Activated T-cell treated with anti-CD3 and anti-CD28 coated beads for 1 hour (primary cell): ENCODE measurements around the gene NPFF.
"Not testable (repeated sequence)": the region's sequence is repeated elsewhere in the genome, so short reads cannot be mapped to it uniquely, and the experiment has no call there.

ENCODE experiments used
- DNase-seq: peaks from one replicate; pipeline ENCODE4 v3.0.0-alpha.2; 2020; ENCODE audit warnings: low read depth

NPFF gene, protein sequence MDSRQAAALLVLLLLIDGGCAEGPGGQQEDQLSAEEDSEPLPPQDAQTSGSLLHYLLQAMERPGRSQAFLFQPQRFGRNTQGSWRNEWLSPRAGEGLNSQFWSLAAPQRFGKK

DNA sequence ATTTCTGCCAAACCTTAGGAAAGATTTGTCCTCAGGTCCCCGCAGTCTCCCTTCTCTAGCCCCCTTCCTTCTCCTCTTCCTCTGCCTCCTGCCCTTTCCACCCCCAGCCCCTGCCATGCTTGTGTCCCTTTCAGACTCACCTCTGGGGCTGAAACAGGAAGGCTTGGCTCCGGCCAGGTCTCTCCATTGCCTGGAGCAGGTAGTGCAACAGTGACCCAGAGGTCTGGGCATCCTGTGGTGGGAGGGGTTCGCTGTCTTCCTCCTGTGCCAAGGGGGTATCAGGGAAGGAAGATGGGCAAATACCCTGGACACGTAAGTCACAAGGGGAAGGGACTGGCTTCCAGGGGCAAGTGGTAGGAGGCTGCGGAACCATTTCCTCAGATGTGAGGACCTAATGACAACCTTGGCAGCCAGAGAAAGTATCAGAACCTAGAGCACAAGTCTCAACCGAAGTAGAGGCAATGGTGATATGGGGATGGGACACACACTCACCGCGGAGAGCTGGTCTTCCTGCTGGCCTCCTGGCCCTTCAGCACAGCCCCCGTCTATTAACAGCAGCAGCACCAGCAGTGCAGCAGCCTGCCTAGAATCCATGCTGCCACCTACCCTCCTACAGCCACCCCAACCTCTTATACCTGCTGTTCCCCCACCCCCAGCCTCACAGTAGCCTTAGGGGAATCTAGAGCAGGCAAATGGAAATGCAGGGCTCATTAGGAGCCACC is at the start of gene NPFF:
Gene NPFF, minus strand, starts transcription at position 604 of the 722 bp plus-strand sequence. Its CDS starts 10 bp downstream, at position 594.
- no peak for DNase-seq

DNA sequence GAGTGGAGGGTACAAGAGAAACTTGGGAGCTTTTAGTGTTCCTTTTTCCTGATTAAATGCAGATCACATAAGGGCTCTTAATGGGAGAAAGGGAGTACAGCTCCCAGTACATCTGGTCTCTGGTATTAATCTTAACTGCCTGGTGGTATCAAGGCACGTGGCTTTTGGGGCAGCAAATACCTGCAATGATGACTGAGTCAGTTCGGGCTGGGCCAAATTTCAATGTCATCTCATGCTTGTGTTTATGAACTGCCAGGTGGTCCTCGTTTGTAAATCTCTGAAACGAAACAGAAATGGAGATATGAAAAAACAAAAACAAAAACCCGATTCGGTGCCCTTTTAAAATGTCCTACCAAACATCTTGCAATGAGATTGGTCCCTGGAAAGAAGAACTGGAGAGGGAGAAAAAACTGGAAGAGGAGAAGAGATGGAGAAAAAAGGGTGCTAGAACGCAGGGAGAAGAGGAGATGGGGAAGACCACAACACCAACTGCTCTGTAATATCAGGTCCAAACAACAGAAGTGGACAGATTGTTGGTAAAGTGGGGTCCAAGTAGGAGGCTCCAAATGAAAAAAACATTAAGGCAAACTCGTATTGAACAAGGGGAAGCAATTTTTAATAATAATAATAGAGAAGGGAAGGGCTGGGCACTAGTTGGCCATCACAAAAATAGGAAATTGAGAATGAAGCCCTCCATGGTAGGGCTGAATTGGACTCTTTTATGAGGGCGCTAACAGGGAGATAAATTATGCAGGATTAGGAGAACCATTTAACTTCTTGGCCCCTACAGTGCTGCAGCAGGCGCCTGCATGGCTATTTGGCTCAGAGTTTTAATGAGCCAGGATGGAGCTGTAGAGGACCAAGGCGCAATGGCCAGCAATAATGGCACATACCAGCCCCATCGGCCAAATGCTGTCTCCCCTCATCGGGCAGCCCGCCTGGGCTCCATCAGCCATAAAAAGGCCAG is 45.4 kb upstream of the NPFF start:
- no peak for DNase-seq

DNA sequence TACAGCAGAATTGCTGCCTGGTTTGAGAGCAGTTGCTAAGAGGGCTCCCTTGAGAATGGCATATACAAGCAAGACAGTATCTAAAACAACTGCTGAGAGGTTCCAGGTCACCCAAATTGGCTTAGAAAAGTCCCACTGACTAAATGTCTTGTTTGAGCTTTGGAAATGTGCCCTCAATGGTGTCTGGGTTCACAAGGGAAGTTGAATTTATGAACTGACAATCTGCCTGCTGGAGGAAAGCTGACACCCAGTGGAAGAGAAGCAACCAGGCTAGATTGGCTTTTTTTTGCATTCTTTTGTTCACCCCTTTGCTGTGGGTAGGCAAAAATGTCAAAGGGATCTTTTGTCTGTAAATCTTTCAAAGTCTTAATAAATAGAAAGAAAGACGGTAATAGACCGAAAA is 44.6 kb upstream of the NPFF start:
- no peak for DNase-seq

DNA sequence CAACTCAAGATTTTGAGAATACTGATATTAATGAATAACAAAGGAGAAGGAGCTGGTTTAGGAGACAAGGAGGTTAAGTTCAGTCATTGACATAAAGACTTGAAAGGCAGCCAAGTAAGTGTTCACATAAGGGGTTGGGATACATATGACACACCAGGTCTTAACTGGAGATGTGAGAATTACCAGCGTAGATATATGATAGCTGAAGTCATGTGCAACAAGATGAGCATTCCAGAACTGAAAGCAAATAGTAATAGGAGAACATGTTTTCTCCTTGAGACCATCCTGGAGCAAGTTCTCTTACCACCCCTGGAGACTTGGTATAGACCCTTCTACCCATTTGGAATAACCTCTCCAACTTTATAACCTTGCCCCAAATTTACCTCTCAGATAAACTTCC is 43.3 kb upstream of the NPFF start:
- DNase-seq: no peak

DNA sequence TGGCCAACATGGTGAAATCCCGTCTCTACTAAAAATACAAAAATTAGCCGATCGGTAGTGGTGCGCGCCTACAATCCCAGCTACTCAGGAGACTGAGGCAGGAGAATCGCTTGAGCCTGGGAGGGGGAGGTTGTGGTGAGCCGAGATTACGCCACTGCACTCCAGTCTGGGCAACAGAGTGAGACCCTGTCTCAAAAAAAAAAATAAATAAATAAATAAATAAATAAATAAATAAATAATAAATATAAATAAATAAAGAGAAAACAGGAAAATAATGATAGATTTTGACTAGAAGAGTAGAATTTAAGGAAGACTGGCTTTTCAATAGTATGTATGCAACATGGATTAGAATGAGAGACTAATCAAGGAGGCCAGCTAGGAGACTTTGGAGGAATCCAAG is 42.8 kb upstream of the NPFF start:
- not testable (repeated sequence) for DNase-seq

DNA sequence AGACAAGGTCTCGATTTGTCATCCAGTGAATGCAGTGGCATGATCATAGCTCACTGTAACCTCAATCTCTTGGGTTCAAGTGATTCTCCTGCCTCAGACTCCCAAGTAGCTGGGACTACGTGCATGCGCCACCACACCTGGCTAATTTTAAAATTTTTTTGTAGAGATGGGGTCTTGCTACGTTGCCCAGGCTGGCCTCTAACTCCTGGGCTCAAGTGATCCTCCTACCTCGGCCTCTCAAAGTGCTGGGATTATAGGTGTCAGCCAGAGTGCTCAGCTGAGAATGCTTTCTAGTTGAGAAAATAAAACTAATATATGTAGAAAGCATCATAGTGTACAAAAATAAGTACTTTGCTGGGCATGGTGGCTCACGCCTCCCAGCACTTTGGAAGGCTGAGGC is 41.1 kb upstream of the NPFF start:
- not testable (repeated sequence) for DNase-seq

DNA sequence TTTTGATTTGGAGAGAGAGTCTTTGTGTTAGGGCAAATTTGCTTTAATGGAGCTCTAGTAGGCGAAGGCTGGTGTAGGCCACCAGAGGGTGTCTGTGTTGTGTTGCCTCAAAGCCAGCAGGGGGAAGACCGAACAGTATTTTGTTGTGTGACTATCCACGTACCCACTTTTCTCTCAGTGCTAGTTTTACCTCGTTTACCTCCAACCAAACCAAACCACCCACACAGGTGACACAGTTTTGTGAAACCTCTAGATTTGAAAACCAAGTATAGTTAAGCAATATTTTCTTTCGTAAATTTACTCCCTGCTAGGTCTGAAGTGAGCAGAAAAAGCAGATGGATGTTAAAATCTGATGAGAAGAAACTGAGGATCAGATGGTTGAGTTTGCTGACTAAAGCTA is 36.3 kb upstream of the NPFF start:
- DNase-seq: peak; percentile 12

DNA sequence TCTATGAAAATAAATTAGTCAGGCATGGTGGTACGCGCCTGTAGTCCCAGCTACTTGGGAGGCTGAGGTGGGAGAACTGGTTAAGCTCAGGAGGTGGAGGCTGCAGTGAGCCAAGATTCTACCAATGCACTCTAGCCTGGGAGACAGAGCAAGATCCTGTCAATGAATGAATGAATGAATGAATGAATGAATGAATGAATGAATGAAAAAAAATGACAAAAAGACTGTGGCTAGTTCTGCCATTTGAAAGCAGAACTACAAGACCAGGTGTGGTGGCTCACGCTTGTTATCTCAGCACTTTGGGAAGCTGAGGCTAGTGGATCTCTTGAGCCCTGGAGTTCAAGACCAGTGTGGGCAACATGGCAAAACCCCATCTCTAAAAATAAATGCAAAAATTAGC is 32.2 kb upstream of the NPFF start:
- no peak for DNase-seq

DNA sequence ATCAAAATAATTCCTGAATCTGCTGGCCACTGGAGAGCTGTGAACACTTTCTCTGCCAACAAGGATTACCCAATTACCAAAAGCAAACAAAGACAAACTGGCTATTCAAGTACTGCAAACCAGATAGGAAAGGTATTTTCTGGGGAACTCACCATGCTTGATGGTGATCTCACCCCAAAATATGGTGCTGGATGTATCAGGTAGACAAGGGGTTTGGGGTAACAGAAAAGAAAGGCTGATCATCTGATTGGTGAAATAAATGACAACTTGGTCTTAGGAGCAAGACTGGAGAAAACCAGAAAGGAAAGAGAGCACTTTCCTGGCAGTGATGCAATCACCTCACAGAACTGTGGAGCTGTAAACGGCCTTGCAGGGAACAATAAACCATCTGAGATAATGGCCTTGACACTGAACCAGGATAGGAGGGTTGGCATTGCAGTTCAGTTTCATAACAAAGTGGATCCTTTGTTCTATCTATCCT is 31.0 kb upstream of the NPFF start:
- no peak for DNase-seq

DNA sequence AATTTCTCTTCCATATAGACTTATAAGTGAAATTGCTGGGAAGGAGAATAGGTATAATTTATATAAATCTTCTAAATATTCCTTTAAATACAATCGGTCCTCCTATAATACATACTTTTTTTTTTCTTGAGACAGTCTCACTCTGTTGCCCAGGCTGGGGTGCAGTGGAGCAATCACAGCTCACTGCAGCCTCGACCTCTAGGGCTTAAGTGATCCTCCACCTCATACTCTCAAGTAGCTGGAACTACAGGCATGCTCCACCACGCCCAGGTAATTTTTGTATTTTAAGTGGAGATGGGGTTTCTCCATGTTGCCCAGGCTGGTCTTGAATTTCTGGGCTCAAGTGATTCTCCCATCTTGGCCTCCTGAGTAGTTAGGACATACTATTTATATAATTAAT is 29.7 kb upstream of the NPFF start:
- DNase-seq: no peak

DNA sequence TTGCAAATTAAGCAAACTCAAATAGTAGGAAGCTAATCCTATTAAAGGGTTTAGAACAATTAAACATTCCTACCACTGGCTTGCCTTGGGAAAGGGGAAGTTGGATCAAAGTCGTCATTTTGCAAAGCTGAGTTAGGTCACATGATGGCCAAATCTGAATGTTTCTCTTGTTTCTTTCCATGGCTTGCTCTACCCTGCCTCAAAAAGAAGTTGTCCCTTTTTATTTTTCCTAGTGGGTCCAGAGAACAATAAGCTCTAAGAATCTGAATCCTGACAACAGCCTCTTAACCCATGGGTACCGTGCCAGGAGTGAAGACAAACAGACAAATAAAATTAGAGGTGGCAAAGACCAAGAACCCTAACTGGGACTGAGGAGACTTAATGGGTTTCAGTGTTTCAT is 26.2 kb upstream of the NPFF start:
- DNase-seq: no peak

DNA sequence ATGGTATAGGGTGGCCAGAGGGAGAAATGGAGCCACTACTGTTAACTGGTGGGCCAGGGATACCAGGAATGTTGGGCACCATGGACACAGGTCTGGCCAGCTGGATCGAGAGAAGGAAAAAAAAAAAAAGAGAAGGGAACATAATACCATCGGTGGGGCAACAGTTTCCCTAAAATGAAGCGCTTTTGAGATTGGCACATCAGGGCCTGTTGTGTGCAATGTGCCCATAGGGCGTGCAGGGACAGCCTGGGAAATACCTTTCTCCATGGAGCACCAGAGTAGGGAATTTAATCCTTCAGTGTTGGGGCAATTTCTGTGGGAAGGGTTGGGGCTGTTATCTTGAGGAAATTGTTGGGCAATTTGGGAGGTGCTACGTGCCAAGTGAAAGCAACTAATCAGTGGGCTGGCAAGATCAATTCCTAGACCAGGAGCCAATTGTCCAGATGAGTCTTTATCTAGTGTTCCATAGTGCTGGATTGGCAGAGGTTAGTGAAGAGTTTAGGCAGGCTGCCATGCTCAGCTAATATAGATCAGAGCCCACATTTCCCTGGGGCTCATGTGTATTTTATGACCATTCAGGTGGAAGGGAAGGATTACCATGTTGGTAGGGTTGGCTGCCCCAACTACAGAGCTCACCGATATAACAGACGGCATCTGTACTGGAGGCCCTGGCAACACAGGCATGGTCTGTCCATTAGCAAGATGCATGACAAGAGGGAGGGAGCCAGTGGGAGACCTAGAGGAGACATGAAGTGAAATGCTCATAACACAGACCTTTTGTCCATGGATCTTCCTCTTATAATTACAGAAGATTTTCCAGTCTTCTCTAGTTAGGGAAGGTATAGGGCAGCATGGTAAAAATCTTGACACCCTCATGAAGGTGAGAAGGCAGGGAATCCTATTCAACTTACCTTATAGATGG is 25.5 kb upstream of the NPFF start:
- DNase-seq: no peak

DNA sequence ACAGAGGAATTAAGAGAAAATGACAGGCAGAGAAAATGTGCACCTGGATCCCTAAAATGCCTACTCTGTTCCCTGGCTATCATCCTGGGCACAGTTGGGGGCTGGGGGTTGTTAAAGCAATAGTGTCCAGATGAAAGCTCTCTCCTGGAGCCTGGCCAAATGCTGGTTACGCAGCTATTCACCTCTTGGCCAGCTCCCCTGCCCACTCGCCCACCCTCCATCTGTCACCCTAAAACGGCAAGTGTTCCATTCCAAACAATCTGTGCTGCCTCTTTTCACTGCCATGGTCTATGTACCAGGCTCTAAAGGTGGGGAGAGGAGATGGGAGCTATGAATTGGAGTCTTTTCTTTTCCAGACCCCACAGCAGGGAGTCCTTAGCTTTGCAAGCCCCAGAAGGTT is 24.7 kb upstream of the NPFF start:
- no peak for DNase-seq

DNA sequence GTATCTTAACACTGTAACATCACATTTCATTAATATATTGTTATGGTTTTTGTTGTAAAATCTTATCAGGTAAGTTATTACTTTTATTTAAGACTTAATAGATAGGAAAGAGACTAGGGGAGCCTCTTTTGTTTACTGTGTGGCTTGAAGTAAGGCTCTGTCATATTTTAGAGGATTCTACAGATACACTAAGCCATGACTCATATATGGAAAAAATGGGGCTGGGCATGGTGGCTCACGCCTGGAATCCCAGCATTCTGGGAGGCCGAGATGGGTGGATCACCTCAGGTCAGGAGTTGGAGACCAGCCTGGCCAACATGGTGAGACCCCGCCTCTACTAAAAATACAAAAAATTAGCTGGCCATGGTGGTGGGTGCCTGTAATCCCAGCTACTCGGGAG is 23.6 kb upstream of the NPFF start:
- no peak for DNase-seq

DNA sequence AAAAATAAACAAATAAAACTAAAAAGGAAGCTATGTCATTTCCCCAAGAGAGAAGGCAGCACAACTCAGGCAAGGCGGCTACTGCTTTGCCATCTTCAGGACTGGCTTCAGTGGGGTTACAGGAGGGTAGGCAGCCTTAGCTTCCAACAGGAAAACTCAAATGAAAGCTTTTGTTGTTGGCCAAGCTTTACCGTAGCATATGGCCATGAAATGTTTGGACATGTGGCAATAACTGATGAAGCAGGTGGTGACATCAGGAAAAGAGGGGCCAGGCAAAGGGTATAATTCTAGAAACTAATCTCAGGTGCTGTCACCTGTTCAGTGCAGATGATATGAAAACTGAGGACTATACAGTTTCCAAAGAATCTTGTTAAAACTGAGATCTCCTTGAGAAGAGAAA is 22.8 kb upstream of the NPFF start:
- no peak for DNase-seq

DNA sequence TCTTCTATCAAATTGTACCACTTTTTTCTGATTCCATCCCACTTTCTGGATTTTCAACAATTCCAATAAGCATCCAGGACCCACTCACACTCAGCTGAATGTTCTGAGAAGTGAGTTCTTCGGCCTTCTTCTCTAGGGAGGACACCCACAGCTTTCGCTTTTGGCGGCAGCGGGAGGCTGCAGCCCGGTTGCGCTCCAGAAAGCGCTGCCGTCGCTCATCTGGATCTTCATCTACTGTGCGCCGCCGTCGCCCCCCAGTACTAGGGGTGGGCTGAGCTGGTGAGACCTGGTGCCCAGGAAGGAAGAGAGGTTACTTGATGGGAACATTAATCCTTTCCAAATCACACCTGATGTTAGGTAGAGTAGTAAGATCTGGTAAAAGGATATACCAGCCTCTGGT is 17.2 kb upstream of the NPFF start:
- DNase-seq: no peak

DNA sequence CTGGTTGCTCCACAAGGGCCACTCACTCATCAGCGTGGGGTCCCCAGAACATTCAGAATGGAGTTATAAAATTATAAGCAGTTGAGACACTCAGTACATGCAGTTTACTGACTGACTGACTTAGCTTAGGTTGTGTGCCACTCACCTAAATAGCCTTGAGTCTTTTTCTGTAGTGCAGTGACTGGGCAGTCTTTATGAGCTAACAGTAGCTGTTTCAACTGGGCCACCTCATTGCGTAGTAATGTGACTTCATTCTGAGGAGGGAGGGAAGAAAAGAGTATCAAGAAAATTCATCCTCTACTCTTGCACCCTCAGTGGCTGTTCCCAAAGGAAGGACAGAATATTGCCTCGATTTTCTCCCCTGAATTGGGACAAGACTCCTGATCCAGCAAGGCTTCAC is 15.8 kb upstream of the NPFF start:
- DNase-seq: no peak

DNA sequence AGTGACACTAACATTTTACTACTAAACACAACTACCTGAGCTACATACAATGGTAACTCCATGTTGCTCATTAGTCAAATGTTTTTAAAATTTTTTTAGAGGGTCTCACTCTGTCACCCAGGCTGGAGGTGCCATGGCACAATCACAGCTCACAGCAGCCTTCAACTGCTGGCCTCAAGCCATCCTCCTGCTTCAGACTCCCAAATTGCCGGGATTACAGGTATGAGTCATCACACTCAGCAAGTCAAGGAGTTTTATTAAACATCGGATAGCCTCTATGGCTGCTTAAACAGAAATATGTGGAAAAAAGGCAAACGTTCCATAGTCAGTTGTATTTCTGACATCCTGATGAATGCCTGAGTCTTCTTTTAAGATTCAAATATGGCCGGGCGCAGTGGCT is 11.1 kb upstream of the NPFF start:
- no peak for DNase-seq

DNA sequence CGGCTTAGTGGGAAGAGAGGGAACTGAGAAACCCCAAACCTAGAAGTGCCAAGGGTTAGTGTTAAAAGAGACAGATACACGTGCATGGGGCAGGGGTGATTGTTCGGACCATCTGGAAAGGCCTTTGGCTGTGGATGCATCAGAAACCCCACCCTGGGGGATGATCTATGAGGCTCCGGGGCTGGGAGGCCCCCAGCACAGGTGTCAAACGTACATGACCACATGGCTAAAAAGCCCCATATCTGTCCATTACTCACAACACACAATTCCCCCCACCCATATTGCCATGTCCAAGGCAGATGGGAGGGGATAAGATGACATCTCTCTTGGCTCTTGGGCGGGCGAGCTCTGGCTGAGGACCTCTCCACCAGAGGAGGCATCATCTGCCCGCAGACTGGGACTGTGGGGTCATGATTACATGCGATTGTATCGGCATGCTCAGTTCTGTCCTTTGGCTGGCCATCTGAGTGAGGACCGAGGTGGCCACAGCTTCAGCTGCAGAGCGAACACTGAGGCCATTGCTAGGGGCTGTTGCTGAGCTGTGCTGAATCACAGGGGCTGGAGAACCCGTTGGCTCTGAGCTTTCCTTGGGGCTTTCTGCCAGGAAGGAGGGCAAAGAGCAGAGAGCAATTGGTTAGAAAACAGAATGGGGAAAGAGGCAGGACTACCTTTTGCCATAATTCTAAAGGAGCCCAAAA is 9.6 kb upstream of the NPFF start:
- no peak for DNase-seq

DNA sequence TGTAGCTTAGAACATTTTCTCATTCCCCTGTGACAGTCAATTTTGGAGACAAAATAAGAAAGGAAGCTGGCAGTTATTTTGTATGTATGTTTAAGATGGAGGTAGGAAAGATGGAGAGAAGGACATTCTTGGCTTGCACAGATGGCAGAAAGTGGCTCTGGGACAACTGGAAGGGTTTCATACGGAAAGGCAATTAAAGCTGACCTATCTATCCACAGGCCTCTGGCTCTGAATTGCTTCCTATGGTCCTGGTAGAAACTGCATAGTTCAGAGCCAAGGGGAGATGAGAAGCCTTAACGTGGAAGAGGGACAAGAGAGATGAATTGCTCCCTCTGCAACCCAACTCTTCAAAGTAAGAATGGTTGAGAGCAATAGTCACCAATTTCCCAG is 8.0 kb upstream of the NPFF start:
- no peak for DNase-seq

DNA sequence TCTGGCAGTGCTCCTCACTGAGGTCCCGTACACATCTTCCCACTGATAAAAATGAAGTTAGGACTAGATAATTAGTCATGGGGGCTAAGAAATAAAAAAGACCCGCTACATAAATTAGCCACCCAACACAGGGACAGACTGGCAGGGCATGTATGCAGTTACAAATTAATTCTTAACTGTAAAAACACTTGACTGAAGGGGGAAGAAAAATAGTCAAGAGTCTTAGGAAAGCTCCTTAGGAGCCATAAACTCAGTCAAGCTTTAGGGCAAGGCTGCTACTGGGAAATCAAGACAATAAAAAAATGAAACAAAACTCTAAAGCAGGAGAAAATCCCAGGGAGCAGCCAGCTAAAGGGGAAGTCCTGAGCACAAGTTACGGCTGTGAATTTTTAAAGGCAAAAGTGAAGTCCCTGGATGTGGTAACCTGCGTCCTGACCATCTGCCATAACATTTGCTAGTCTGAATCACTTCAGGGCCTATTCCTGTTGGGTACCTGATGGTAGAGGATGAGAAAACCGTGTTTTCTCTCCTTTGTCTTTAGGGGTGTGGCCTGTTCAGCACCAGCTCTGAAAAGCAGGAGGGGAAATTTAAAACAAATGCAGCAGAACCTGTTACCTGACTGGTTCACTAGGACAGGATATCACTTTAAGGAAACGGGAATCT is 7.5 kb upstream of the NPFF start:
- DNase-seq: no peak
